Suppressor macrophage treated with lipopolysaccharide for 4 hours (primary cell): ENCODE measurements around the gene ANG.

Experiments used
- DNase-seq: peaks from one replicate; pipeline ENCODE4 v3.0.0-alpha.2; 2020

The ANG gene

DNA sequence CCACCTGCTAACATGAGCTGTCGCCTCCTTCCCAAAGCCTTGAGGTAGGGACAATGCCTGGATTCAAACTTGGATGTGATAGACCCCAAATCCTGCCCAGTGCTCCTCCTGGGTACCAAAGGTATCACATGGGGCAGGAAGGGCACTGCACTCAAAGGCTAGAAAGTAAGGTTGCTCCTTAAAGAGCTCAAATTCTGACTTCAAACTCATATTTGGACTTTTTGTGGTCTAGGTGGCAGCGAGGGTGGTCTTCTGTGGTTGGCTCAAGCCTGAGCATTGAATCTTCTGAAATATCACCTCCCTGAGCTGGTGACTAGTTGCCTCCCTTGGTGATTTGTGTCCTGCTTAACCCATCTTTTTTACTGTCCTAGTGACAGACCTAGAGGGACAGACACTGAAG, 12.5 kb upstream of the ANG start:
- no peak for DNase-seq

DNA sequence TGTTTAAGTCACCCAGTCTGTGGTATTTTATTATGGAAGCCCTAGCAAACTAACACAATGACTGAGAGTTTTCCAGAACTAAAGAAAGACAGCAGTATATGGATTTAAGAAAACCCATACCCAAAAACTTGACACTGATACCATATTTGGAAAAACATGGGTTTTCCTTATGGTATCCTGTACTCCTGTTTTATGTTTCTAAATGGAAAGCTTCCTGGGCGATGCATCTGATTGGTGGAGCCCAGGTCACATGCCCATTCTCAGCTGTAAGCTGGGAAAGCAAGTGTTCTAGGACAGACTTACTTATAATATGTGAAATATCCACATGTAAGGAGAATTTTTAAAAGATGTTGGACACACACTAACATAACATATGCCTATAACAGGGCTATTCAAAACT, 8.7 kb upstream of the ANG start:
- DNase-seq, result peak; percentile 35

DNA sequence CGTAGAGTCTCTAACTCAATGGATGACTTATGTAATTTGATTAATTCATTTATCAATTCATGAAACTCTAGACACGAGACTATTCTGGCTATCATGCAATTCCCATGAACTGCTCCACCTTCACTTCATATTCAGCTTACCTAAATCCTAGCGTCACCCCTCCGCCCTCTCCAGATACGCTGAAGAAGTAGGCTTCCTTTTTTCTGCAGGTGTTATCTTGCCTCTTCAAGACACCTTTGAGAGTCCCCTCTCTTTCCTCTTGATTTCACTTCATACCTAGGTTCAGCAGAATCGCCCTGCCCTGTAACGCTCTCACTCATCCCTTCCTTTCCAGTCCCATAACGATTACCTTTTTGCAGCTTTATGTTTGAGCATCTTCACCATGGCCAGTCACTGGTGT, 8.2 kb upstream of the ANG start:
- DNase-seq, result no peak

DNA sequence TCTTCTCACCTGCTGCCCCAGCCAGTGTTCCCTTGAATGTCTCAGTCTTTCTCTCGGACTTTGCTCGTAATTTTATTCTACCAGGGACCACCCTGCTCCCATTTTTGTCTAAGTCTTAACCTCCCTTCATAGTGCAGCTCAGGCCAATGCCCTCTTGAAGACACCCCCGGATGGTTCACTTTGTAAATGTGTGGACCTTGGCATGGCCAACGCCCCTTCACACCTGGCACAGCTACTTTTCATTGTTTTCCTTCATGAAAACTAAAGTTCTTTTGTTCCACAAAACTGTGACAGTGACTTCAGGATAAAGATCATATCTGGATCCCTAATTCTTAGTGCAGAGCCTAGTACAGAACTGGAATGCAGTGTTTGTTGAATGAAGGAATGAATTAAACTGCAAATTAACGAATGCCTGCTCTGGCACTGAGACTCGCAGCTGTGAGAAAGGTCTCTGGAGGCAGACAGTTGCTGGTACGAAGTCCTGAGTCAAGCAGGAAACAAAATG, 7.7 kb upstream of the ANG start:
- DNase-seq, result no peak

DNA sequence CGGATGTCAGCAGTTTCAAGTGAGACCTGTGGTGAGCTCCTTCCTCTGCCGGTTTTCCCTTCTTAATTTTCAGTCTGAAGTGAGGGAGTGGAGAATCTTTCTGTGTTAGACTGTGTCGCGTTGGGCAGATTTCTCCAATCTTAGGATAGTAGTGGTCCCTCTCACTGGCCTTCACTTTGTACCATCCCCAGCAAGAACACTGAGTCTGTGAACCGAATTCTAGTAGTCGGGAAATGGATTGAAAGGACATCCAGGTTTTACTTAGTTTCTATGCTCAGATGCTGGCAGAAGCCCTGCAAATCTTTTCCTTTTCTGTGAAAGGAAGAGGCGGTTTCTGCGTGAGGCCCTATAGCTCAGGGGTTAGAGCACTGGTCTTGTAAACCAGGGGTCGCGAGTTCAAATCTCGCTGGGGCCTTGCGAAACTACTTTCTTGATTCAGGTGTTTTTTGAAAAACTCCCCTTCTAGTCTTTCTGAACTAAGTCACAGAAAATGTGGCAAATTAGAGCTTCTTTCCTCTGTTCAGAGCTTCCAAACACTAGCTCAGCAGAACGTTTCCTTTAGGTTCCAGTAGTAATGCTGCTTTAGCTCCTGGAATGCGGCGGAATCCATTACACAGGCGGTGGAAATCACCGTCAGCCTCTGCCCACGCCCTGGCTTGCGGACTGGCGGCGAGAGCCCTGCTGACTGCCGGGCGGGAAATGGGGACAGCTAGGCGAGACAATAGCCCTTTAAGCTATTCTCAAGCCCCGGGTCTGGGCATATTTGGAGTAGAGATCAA, 7.0 kb upstream of the ANG start:
- peak; percentile 88 for DNase-seq

DNA sequence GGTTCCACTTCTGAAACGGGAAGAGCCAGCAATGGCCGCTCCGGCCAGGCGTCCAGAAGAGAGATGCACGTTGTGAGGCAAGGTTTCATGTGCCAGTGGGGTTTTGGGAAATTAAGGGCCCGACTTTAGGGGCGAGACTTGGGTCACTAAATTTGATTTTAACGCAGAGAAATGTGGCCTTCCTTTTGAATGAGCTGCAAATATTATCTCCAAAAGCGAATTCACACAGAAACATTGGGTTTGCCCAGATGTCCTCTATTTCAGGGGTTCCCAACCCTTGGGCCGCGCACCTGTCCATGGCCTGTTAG, 6.5 kb upstream of the ANG start:
- DNase-seq, result no peak

DNA sequence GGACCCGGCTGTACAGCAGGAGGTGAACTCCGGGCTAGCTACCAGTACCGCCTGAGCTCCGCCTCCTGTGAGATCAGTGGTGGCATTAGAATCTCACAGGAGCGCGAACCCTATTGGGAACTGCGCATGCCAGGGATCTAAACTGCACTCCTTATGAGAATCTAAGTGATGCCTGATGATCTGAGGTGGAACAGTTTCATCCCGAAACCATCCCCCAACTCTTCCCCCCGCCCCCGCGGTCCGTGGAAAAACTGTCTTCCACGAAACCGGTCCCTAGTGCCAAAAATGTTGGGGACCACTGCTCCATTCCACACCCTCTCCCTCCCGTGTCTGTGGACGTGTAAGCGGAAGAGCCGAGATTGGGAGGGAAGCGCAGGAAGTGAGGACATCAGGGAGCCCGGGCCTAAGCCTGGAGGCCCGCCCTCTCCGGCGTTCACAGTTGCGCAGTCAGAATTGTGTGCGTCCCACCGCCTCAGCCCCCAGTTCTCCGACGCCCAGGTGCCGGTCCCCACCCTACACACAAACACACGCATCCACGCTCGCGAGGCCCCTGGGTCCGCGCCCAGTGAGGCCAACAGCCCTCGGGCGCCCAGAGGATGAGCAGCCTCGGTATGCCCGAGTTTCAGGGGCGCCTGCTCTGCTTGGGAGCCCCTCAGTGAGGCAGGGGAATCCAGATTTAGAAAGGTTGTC, 6.0 kb upstream of the ANG start:
- peak; percentile 85 for DNase-seq

DNA sequence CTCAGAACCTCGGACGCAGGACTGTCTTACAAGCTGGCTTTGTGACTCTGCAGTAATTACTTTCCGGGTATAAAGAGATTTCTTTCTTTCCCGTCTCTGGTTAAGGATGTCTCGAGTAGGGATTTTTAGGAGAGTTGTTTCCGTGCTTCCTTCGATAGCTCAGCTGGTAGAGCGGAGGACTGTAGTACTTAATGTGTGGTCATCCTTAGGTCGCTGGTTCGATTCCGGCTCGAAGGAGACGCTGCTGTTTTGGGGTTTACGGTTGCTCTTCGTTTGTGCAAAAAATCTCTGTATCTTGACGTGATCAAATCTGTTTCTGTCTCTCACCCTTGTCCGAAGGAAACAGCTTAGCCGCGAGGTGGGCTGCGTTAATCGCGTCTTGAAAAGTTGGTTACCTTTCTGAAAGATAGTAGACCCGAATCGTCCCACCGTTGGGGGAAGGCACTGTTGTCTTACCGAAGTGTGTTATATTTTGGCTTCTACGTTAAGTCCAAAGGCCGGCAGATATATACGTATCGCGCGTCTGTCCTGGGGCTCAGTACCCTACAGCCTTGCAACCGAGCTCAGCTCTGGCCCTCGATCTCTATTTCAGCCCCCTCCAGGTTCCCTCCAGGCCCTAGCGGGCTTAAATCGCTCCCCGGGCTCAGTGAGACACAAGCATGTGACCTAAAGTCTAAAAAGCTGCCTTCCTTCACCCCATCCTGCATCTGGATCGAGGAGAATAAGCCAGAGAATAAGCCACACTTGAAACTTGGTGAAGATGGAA, 5.3 kb upstream of the ANG start:
- DNase-seq, result peak; percentile 83

DNA sequence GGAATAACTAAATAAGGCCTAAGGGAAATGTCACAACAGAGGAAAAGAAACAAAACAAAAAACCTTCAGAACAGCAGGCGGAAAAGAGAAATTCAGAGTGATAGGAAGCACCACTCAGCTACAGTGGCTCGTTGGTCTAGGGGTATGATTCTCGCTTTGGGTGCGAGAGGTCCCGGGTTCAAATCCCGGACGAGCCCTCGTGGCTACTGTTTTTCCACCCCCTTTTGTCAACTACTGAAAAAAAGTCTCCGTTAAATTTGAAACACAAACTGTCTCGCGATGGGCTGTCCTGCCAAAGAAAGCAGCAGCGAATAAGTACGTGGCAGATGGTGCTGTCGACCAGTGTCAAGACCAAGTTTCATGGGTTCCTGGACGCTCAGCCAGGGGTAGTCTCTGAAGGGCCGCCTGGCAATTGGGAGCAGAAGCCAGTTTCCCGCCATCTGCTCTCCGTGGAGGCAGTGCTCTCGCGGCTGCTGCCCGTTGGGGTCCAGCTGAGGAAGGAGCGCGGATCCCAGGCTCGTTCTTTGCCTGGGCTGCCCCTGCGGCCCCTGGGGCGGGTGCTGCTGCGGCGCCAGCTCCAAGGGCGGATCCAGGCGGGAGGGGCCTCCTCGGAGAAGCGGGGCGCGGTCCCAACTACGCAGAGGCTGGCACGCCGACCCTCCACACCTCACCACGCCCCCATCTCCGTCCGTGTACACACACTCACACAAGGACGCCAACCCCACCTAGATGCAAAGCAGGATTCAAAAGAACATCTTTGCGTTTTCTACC, 4.5 kb upstream of the ANG start, which contains the start of gene RNASE4:
Gene RNASE4, plus strand, starts transcription at position 670 of the 771 bp plus-strand sequence. CDS start 14,812 bp downstream, outside the sequence.
- peak; percentile 81 for DNase-seq

DNA sequence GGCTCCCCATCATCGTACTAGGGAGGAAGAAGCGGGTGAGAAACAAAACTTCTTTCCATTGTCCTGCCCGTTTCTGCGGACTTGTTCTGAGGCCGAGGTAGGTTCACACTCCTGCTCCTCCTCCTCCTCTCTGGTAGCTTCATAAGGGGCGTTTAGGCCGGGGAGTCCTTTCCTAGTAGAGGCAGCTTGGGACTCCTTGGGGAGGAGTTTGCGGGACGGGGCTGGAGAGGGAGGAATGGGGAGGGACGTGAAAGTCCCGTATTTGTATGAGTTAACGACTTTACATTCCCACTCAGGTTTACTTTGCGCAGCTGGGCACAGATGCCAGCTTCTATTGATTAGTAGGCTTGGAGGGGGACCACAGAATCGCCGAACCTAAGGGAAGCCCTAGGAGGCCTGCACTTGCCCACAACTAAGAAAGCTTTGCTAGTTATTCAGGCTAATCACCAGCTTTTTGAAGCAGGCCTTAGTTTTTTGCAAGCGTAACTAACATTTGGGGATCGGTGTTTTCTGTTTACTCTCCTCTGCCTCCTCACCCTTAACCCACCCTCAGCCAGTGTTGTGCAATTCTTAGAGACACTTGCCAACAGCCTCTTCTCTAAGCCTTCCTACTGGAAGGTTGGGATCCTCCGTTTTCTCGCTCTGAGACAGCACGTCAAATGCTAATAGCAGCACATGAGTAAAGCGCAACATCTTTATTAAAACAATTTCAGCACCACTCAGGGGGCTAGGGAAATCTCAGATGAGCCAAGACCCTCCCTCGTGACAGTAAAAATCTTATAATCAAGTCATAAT, 3.7 kb upstream of the ANG start:
- DNase-seq, result no peak

DNA sequence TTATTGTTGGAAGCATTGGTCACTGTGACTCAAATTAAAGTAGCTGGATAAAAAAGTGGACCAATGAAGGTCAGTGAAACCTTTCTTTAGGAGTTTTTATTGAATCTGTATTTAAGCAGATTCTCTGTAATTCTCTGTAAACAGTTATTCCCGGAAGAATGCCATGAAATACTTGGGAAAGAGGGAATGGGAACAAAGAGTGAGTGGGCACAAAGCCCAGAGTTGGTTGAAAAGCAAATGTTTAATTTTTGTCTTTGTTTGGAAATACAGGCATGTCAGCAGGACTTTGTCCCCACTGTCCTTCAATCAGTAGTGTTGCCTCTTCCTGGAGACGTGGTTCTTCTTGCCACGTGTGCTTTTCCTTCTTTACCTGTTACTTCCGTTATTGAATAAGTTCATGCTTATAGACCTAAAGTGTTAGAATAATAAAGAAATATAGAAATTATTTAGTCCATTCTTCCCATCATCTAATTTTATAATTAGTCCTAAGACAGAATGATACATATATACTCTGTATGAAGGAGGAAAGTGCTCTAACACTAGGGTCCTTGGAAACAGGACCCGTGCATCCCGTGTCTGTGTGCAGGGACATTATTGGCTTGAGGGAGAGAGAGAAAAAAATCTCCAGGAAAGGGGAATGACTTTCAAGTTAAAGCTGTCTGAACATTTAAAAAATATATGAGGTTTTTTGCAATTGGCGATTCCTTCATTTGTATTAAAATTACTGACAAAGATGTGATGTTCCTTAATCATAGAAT, 2.0 kb upstream of the ANG start:
- DNase-seq, result no peak

DNA sequence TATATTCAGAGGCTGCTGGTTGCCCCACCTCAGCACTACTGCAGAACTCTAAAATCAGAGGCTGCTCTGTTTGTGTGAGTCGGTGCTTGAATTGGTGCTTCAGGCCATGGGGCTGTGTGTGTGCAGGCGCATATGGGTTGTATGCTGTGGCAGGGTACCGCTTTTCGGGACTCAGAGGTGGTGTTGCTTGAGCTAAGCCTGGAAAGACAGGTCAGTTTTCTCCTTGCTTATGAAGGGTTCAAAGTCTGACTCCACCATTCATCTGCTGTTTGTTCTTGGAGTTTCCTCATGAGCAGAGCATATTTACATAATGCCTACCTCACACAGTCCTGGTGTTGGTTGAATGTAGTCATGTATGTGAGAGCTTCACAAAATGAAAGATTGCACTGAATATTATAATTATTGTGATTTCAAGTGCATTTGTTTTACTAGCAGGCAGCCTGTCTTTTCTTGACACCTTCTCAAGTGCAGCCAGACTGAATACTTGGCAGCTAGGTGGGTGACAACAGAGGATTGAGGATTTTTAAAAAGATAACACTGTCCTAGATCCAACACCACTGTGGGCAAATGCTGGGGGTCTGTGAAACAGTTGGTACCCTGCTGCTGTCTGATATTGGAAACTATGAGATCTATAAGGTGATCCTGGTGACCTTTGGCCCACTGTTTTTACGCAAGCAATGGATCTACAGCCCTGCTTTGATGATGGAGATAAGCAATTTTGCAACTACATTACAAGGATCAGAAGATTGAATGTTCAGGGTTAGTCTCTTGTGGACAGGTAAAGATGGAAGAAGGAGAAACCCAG, 1.0 kb upstream of the ANG start:
- no peak for DNase-seq

DNA sequence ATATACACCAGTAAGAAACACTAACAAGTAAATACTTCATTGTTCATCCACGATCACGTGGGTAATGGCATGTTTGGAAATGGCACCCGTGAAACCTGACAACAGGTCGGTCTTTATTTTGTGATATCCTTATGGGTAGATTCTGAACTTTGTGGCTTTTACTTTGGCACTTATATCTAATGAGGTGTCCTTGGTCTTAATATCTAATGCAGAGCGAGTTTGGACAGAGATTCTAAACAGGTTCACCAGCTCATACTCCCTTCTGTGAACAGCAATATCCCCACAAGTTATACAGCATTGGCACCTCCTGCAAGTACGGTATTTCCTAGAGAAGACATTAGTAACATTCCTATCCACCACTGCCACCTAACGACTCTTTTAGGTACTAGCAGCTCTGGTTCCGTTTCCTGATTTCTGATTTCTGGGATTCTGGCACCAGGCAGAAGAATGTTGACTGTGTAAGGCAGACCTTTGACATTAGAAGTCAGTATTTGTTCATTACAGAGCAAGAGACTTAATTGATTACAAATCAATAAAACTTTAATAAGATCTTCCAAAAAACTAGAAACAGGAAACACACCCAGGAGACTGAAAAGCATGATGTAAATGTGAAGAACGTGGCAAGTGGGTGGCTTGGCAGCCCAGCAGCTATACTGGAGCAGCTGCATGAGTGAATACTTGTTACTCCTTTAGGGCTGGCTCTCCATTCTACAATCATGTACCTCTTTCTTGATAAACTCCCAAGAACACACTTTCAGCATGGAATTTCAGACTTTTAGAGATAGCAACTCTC, 2.5 kb downstream of the ANG start:
- peak; percentile 82 for DNase-seq

DNA sequence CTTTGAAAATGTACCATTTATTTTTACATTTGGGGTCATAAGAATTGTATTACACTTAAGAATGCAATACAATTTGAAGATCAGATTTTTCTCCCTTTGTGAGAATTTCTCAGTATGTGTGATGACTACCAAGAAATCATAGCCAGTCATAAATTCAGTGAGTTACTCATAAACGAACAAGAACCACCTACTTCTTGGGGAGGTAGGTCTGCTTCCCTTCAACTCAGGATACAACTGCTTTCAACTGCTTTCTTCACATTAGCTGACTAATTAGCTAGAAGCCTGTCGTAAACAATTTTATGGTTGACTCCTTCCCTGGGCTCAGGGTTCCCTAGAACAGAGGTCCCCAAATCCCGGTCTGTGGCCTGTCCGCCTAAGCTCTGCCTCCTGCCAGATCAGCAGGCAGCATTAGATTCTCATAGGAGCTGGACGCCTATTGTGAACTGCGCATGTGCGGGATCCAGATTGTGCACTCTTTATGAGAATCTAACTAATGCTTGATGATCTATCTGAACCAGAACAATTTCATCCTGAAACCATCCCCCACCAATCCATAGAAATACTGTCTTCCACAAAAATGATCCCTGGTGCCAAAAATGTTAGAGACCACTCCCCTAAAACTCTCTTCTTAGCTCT, 3.7 kb downstream of the ANG start:
- DNase-seq, result no peak

DNA sequence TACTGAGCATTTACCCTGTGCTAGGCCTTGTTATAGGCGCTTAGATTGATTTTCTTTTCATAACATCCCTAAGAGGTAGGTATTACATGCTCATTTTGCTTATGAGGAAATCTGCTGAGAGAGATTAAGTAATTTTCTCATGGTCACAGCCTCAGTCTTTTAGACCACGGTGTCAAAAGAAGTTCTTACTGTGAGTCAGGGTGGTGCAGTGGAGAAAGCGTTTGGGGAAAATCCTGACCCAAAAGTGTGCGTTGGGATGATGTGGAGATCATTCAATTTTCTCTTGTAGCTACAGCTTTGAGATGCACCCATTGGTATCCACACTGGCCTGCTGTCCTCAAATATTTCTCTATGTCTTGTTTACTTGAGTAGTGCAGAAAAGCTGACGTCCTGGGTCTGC, 8.2 kb downstream of the ANG start:
- DNase-seq, result peak; percentile 51

DNA sequence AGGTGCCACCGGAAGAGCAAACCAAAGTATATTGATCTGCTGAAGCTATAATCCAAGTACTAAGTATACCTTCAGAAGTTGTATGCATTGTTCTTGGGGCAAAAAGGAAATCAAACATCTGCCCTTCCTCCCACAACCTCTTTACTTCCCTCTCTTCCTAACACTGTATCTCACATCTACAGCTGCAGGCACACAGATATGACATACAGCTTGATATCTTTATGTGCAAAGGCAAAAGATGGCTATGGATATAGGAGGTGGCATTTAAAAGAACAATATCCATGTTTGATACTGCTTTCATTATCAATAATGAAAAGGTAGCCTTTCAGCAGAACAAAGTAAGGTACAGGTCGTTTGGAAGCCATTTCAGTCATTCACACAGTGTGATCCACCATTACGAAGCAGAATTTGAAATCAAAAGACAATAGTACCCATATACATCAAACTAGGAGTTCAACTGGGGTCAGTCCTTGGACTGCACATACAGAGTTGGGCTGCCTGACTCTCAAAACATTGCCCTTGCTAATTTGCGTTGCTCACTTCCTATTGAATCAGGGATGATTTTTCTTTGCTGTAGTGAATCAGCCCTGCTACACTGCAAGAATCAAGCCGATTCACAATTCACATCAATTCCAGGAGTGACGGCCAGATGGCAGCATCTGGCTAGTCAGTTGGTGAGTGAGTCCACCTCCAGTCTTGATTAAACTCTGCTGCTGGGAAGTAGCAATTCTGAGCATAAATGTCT, 8.9 kb downstream of the ANG start:
- peak; percentile 83 for DNase-seq

DNA sequence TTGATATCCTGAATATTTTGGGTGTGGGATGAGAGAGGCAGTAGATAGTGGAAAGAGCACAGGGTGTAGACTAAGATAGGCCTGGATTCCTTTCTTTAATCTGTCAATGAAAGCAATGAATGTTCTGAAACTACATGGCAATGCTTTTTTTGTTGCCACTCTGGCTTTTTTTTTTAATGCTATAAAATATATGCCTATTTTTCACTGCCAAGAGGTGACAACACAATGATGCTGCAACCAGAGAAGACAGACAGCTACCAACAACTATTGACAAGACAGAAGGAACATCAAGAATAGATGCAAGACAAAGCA, 9.4 kb downstream of the ANG start:
- no peak for DNase-seq

DNA sequence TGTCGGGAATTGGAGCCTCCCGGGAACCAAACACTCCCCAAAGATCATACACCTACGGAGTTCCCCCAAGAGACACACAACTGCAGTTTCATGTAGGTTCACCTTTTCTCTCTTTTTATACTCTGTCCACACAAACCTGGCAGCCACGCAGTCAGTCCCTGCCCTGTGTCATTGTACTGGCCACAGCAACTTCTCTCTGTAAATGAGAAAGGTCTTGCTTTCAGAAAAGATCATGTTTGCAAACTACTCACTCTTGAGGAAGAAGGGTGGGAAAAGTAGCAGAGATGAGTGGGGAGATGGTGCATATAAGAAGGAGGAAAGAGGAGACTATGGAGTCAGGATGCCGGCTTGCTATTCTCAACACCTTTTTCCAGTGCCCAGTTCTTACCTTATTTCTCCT, 10.4 kb downstream of the ANG start:
- DNase-seq, result no peak

DNA sequence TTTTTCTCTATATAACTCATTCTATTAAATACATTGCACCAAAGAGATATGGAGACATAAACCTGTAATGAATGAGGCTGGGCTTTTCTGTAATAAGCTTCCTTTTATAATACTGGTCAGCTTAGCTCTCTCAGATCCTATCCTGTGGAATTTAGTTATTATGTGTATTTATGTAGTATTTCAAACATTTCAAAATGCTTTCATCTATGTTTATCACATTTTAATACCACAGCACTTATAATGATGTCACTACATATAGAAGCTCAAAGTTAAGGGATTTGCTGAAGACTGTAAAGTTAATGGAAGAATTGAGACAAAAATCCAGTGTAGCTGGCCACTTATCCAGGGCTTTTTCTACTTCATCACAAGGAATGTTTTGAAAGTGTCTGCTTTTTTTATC, 11.4 kb downstream of the ANG start:
- no peak for DNase-seq
